Measurements from ENCODE around the gene SNAPC5. TPM values are rescaled to one million over a fixed set of nuclear protein-coding genes. Genes with fewer than 3 reads are reported as not detected.
A peak's percentile ranks its signal among the peaks of the same experiment; 100 is the strongest.
"Not testable (repeated sequence)": the region's sequence is repeated elsewhere in the genome, so short reads cannot be mapped to it uniquely, and the experiment has no call there.

Gene SNAPC5
- total RNA-seq, 2 donors from 2014 or later: 21.8 to 30.8 TPM

DNA sequence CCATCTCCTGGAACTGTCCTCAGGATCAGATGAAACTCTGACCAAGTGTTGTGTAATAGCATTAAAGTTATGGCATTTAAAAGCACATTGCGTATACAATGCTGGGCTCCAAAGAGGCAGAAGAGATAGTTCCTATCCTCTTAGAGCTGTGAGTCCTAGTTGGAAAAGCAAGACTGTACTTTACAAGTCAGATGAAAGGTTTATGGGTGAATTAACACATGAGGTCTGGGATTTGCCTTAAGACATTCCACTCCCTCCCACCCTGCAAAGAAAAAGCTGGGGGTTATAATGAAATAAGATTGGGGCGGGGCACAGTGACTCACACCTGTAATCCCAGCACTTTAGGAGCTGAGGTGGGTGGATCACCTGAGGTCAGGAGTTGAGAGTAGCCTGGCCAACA, 35.6 kb downstream of the SNAPC5 start:
- DNase-seq (ENCODE audit: low spot score): no peak
- H3K4me3 Mint-ChIP-seq: no peak overlapping the region
- peaks cover 14 to 18% of the 10 kb centered on the region in 2 donors for H3K4me1 Mint-ChIP-seq (ENCODE audit: low read depth in 2 of 2)
- H3K36me3 Mint-ChIP-seq: peaks cover 11% of the 10 kb centered on the region
- no peaks in the 10 kb centered on the region for H3K9me3 Mint-ChIP-seq
- ATAC-seq: no peak
- H3K27ac Mint-ChIP-seq: no peak overlapping the region
- H3K27me3 Mint-ChIP-seq: no peaks in the 10 kb centered on the region

- H3K27me3 Mint-ChIP-seq; H3K9me3 Mint-ChIP-seq; H3K4me3 Mint-ChIP-seq; H3K27ac Mint-ChIP-seq; DNase-seq (ENCODE audit: low spot score); ATAC-seq: not testable (repeated sequence)
- peaks cover 11% of the 10 kb centered on the region for H3K36me3 Mint-ChIP-seq
- peaks cover 14 to 18% of the 10 kb centered on the region in 2 donors for H3K4me1 Mint-ChIP-seq (ENCODE audit: low read depth in 2 of 2)
Measured at GRCh38 chr15:66461294-66461693, 36.3 kb downstream of the SNAPC5 start.

DNA sequence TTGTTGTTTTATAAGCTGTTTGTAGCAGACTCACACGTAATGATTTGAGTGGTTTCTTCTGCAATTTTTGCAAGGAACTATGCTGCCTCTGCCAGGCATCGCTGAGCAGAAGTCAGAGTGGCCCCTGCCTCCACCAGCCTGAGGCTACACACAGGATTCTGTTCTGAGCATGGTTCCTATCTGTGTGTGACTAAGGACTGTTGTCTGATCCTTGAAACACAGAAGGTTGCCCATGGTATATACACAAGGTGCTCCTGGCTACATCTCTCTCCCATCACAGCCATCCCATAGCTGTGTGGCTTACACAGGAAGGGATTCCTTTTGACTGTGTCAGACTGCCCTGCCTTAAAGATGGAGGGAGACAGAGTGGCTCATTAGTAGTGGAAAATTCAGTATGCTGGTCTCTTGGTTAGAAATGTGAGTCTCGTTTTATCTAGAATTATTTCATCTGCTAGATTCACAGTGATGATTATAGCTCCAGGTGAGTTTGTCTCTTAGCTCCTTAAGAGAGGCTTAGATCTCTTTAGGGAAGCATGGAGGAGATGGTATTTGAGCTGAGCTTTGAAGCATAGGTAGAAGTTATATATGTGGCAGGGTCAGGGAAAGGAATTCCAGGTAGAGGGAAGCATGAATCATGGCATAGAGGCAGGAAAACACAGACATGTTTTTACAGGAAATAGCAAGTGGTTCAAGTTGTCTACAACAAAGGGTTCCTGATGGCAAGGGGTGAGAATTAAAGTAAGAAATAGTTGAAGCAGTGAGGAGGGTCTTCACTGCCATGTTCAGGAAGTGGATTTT, 37.5 kb downstream of the SNAPC5 start:
- H3K4me3 Mint-ChIP-seq: no peak overlapping the region

DNA sequence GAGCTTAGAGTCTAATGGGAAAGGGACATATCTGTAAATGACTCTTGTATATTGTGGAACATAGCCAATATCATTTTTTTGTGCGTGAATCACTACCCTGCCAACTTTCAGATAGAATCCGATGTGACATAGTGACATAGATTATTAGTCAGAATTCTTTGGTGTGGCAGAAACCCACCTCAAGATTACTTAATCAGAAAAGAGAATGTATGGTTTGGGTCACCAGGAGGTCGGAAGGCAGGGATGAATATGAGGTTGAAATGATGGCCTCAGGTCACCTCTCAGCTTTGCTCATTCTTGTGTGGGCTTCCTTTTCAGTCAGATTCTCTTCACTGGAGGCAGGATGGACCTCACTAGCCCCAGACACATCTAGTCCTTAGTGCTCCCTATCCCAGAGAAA, 41.4 kb downstream of the SNAPC5 start:
- DNase-seq (ENCODE audit: low spot score) (no peak), ATAC-seq (peak in 1 of 2 donors; percentile 62)
- no peak overlapping the region for H3K27ac Mint-ChIP-seq

More for the DNA sequence above, 37.5 kb downstream of the SNAPC5 start:
- H3K27me3 Mint-ChIP-seq: no peaks in the 10 kb centered on the region
- no peak for DNase-seq (ENCODE audit: low spot score)
- H3K9me3 Mint-ChIP-seq: no peaks in the 10 kb centered on the region
- H3K4me1 Mint-ChIP-seq (ENCODE audit: low read depth in 2 of 2): peaks cover 14 to 18% of the 10 kb centered on the region in 2 donors
- ATAC-seq: peak in 1 of 2 donors; percentile 55
- peaks cover 11% of the 10 kb centered on the region for H3K36me3 Mint-ChIP-seq
- peak overlapping the region; percentile 6 to 23 for H3K27ac Mint-ChIP-seq

GRCh38 chr15:66454143-66454542, 43.4 kb downstream of the SNAPC5 start:
- H3K9me3 Mint-ChIP-seq: no peaks in the 10 kb centered on the region

More for the DNA sequence above, 41.4 kb downstream of the SNAPC5 start:
- no peaks in the 10 kb centered on the region for H3K9me3 Mint-ChIP-seq
- H3K27me3 Mint-ChIP-seq: no peaks in the 10 kb centered on the region
- no peak overlapping the region for H3K4me3 Mint-ChIP-seq
- H3K36me3 Mint-ChIP-seq: peaks cover 6% of the 10 kb centered on the region
- peaks cover 14 to 18% of the 10 kb centered on the region in 2 donors for H3K4me1 Mint-ChIP-seq (ENCODE audit: low read depth in 2 of 2)

GRCh38 chr15:66452971-66453580, 44.5 kb downstream of the SNAPC5 start:
- peaks cover 0 to 1% of the 10 kb centered on the region in 2 donors for H3K4me1 Mint-ChIP-seq (ENCODE audit: low read depth in 2 of 2)
- H3K27ac Mint-ChIP-seq: no peak overlapping the region
- ATAC-seq (no peak), DNase-seq (ENCODE audit: low spot score) (no peak)
- no peaks in the 10 kb centered on the region for H3K27me3 Mint-ChIP-seq
- H3K9me3 Mint-ChIP-seq: no peaks in the 10 kb centered on the region
- H3K4me3 Mint-ChIP-seq: no peak overlapping the region
- H3K36me3 Mint-ChIP-seq: peaks cover 4% of the 10 kb centered on the region

More at GRCh38 chr15:66454143-66454542, 43.4 kb downstream of the SNAPC5 start:
- ATAC-seq: no peak
- no peak for DNase-seq (ENCODE audit: low spot score)
- no peak overlapping the region for H3K27ac Mint-ChIP-seq
- no peak overlapping the region for H3K4me3 Mint-ChIP-seq
- peaks cover 0 to 4% of the 10 kb centered on the region in 2 donors for H3K4me1 Mint-ChIP-seq (ENCODE audit: low read depth in 2 of 2)
- no peaks in the 10 kb centered on the region for H3K36me3 Mint-ChIP-seq
- H3K27me3 Mint-ChIP-seq: no peaks in the 10 kb centered on the region

DNA sequence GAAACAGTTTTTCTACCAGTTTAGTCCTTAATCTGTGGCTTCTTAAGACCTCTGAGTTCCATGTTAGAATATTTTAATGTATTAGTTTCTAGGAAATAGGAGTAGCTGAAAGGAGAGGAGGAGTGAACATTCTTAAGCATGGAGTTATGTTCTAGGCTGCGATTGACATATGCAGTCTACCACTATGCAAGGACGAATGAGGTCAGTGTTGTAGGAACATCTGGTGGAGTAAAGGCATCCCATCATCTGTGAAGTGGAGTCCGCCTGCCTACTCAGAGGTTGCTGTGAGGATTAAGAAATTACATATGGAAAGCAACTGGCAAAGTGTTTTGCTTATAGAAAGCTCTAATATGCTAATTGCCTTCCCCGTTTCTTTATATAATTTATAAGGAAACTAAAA, 45.1 kb downstream of the SNAPC5 start:
- Mint-ChIP-seq H3K4me3 (no peak overlapping the region), H3K27ac (no peak overlapping the region), H3K36me3 (peaks cover 6% of the 10 kb centered on the region), H3K27me3 (no peaks in the 10 kb centered on the region), H3K4me1 (ENCODE audit: low read depth in 2 of 2) (peaks cover 0 to 2% of the 10 kb centered on the region in 2 donors), H3K9me3 (no peaks in the 10 kb centered on the region)
- no peak for DNase-seq (ENCODE audit: low spot score)
- ATAC-seq: no peak

Other genes starting within 250 kb of the SNAPC5 start
- gene MEGF11, start 244.0 kb downstream of the SNAPC5 start, total RNA-seq: not detected
- gene DIS3L, start 204.2 kb downstream of the SNAPC5 start, total RNA-seq: 10 to 100 TPM; 20.5 to 35.9 TPM
- 10 to 100 TPM; 28.4 to 56.3 TPM for gene TIPIN, start 141.1 kb downstream of the SNAPC5 start, total RNA-seq
- 100 to 1,000 TPM; 121 to 134 TPM for gene MAP2K1, start 110.8 kb downstream of the SNAPC5 start, total RNA-seq
- gene RPL4, start 7.1 kb upstream of the SNAPC5 start, total RNA-seq: 1,000 to 10,000 TPM; 1,786 to 1,827 TPM
- 10 to 100 TPM; 24.6 to 45.0 TPM for gene ZWILCH, start 7.6 kb upstream of the SNAPC5 start, total RNA-seq
- not detected for gene LCTL, start 68.2 kb upstream of the SNAPC5 start, total RNA-seq
- 1 to 10 TPM in 1 of 2 donors, under 1 TPM in 1; 0.33 to 1.1 TPM for gene SMAD6, start 204.5 kb upstream of the SNAPC5 start, total RNA-seq

Measured in natural killer cell treated with Interleukin-12 subunit alpha and Interleukin-12 subunit beta and Interleukin-15 and Interleukin-18, amount 100 ng/mL, for 72 hours (primary cell).